NCI-H2227 treated with DMSO at 0.1 percent for 48 hours (cell line): ENCODE measurements around the gene RAPGEF4.

Experiments
- DNase-seq: peaks from one replicate; lab custom pipeline; 2025; lab: John Stamatoyannopoulos, UW

Gene RAPGEF4

DNA sequence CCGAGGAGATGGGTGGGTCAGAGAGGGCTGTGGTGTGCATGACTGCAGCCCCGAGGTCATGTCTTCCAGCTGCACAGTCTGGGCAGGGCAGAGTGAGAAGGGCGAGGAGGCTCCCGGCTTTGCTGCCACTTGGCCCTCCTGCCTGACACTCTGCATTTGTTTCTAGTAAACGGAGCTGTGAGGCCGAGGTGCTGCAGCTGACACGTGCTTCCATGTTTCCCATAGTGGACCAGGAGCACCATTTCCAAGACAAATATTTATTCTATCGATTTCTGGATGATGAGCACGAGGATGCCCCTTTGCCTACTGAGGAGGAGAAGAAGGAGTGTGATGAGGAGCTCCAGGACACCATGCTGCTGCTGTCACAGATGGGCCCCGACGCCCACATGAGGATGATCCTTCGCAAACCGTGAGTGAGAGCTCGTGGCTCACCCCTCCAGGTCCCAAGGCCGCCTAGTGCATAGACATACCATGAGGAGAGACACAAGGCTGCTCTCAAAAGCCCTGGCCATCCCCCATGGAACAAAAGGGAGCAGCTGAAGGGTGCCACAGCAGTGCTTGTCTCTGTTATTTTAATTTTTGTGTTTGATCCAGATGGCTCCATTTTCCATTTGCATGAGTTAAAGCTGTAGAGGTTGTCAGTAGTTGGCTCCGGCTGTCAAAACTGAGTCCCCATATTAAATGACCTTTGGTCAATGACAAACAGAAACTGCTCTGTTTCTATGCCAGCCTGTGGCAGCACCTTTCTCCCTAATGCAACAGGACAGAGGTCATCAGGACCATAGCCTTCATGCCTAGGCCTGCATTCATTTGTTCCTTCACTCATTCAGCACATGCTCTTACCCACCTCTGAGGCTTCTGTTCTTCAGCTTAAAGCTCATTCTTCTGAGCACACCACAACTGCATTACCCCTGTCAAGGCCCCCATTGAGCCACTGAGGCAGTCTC is 231.7 kb downstream of the RAPGEF4 start:
- DNase-seq = no peak

DNA sequence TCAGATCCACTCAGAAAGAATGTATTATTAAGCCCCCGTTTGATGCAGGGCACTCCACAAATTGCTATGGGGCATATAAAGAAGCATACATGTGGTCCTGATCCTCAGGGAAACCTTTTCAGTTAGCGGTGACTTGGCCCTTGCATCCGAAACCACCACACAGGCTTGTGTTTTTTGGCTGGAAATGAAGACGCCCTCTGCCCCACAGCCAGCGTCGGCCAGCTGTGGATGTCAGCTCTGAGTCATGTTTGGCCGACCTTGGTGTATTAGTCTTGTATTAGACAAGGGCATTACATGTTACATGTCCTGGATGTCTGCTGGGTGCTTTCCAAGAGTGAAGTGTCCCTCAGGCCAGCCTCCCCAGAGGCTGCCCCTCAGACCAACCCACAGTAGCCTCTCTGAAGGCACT is 232.4 kb downstream of the RAPGEF4 start:
- DNase-seq = no peak

DNA sequence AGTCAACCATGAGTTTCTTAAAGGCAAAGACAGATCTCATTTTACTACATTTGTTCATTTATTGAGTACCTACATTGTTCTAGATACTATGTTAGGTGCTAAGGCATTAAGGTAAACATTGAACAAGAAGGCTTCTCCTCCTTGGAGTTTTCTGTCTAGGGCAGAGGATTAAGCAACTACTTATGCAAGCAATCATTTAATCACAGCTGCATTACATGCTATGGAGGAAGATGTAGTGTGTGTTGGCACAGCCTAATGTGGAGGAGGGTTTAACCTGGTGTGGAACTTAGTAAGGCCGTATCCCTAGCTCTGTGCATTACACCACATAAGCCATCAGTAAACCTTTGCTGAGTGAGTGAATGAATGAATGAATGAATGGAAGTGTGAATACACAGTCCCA is 233.5 kb downstream of the RAPGEF4 start:
- DNase-seq = no peak

DNA sequence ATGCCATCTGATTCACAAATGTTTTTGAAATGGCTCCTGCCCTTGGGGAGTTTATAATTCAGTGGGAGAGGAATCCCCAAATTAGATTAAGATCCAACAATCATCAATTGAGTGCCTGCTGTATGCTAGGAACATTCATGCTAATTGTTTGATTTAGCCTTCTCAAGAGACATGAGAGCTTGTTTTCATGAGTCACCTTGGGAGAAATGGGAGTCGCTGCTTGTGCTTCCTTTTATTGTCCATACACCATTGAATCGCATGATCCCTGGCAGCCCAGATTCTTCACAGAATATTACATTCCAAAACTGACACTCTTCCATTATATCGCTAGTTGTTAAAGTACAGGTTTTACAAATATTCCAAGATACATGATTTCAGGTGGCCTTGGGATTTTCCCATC is 234.0 kb downstream of the RAPGEF4 start:
- DNase-seq = no peak

DNA sequence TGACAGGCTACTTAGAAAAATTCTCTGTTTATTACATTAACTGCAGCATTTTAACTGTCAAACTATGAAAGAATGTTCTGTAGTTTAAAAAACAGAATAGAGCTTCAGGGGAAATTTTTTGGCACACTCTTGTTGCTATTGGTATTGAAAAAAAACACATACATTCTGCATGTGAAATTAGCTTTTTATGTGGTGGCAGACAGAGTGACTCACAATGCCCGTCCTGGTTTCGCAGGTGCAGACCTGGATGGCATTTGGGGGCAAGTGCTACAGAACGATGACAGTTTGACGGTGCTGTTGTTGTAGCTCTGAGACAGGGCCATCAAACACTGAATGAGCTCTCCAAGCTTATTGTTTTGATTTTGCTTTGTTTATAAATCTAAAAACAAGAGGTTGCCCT is 235.0 kb downstream of the RAPGEF4 start:
- no peak for DNase-seq

DNA sequence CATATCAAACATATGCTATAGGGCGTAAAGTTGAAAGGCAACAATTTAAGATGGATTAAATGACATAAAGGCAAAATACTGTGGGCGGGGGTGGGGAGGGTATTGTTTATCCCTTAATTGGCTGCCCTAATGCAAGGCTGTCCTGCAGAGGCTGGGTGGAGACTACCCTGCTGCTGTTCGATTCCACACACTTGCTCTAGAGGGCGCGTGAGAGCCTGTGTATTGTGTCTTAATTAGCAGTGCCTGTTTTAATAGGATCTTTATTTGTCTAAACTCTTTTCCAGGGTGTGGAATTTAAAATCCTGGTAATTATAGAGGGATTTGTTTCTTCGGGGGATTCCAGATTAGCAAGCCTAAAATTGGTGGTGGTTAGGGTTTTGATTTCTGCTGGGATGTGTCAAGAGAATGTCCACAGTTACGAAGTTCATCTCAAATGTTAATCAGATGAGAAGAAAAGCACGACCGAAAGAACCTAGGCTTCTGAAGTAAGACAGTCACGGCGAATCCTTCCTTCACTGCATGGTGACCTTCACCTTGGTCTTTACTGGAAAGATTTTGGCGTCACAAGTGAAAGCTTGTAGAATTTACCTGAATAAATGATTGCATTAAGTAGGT is 236.5 kb downstream of the RAPGEF4 start:
- DNase-seq = no peak

DNA sequence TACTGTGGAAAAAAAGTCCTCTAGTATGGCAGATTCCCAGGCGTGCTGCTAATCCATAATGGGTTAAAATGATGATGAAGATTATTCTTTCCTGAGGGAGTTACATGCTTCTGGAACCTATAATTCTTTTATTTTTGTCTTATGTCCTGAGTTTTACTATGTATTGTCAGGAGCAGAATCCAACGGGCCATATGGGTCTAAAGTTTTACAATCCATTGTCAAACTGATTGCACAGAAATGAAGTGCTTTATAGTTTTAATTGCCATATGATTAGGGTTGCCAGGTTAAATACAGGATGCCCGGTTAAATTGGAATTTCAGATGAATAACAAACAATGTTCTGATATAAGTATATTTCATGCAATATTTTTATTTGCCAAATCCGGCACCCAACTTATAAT is 239.1 kb downstream of the RAPGEF4 start:
- DNase-seq = no peak

DNA sequence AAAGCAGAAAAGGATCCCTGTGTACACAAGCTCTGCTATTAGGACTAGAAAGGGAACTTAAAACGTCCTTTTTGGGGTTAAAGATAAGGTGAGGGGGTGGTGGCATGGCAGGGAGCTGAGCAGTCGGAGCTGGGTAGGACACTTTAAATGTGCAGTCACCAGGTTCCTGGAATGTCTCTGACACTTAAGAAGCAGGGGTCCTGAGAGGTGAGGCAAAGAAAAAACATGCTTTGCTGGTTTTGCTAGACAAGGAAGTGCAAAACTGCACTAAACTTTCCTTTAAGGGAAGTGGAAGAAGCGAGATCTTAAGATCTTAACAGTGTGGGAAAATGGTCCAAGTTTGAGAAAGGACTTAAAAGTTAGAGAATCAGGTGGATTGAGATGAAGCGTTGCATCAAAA is 240.5 kb downstream of the RAPGEF4 start:
- DNase-seq = no peak

DNA sequence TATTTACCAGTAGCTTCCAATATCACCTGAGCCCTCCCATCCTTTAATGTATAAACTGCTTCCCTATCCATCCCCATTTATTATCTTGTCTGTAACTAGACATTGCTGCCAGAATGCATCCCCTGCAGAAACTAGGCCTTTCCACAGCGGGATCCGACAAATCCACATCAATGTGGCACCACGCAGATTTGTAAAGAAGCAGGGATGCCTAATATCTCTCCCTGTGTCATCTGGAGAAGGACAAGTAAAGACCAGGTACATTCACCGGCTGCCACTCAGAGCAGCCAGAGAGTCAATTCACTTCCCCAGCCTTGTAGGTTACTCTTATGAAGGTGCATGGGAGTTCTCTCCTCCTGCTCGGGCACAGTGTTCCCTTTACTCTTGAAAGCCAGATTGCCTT is 241.2 kb downstream of the RAPGEF4 start:
- no peak for DNase-seq

DNA sequence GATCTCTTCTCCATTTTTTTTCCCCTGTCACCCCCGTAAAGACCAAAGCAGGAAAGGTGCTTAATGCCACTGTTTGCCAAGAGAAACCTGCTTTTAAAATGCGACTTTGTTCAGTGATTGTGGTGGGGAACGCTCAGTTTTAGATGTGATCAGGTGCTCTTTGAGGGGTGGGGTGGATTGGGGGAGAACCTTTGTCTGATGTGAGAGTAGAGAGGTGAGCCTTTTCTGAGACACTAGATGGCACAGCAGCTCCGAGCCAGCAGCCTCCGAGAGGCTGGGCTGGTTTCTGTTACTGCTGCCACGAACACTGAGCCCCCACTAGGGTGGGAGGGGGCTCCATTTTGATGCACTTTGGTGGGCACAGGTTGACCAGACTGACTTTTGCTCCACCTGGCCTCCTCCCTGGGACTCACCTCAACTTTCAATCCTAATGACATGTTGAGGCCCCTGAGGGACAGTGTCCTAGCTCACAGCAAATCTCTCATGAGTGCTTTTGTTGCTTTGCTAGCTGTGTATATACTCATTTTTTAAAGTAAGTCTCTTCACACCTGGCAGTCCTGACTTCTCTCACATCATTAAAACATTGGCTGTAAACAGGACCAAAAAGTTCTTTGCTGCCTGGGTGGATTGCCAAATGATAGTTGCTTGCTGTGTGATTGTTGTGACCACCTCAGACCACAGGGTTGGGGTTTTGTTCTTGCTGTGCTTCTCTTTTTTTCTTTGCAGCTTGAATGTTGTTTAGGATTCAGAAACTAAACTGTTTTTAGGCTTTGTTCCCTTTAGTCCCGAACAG is 241.8 kb downstream of the RAPGEF4 start:
- DNase-seq = no peak

DNA sequence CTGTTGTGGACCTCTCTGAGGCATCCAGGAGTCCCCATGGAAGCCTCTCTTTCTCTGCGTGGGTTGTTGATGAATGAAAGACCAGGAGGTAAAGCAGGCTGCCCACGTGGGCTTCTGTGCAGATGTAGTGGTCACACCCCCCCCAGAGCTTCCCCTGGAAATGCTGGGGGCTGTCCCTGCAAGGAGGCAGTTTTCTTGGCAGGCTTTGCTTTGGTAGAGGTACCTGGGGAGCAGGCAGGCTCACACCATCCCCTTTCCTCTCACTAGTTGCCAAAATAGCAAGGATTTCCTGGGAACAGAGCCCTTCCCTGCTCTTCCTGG is 242.4 kb downstream of the RAPGEF4 start:
- no peak for DNase-seq

DNA sequence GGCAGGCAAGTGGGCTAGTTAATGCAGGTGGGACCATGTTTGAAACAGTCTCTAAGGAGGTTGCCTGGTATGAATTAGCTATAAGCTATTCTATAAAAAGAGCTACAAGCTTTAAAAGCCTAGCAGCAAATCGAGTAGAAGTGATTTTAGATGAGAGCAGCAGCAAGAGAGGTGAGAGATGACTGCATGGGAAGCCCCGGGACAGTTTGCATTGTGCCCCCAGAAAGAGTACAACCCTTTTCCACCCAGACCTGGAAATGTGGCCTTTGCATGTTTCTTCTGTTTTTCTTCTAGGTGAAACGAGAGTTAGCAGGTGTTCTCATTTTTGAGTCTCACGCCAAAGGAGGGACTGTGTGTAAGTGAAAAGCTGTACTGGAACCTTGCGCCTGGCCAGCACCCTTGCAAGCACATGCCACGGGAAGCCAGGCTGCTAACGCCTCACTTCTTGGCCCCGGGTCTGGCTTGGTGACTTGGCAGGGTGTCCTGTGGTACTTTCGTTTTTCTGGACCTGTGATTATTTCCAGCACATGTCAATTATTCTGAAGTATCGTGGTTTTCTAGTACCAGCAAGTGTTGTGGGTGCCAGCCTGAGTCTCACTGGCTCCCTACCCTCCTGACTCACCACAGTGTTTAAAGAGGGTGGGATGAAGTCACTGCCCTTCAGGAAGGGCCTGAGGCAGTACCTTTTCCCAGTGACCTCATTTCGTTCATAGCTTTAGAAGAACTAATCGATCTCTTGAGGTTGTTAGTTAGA is 249.7 kb downstream of the RAPGEF4 start:
- no peak for DNase-seq

DNA sequence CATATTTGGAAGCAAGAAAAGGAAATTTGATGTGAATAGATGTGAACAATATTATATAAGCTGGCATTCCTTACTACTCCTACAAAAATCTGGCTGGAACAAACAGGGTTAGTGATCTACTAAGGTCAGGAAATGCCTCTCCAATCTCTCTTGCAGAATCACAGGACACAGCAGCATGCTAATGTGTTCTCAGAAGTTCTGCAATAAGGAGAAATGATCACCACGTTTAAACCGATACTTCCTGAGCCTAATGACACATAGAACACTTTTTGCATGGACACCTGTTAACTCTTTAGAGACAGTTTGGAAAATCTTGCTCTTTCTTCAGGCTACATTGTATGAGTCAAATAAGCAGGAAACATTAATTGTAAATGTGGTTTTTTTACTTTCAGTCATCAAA is 250.4 kb downstream of the RAPGEF4 start:
- no peak for DNase-seq

DNA sequence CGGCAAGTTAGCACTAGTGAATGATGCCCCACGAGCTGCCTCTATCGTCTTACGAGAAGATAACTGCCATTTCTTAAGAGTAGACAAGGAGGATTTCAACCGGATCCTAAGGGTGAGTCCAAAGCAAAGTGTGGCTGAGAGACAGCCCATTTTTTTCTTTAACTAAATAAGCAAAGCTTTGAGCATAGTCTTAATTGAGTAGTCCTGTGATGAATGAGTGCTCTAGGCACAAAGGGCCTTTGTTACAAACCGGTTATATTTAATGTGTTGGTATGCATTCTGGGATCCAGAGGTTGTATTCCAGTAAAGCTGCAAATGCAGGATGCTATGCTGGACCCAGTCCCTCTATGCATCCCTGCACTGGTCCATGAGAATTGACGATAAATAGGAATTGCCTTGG is 253.1 kb downstream of the RAPGEF4 start:
- no peak for DNase-seq

DNA sequence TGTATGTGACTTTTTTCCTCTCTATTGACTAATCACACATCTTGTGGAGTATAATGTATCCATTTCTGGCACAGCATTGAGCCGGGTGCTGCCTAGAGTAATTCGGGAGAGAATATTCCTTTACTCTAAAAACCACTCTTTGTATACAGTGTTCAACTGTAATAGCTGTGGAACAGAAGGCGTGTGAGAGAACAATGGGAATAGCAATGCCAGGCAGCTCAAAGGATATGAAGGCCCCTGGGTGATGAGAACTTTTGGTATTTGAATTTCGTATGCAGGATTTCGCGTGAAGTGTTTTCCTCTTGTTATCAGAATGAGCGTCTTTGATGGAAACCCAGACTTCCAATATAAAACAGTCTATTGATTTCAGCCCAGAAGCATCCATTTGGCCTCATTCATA is 255.4 kb downstream of the RAPGEF4 start:
- peak; percentile 78 for DNase-seq

DNA sequence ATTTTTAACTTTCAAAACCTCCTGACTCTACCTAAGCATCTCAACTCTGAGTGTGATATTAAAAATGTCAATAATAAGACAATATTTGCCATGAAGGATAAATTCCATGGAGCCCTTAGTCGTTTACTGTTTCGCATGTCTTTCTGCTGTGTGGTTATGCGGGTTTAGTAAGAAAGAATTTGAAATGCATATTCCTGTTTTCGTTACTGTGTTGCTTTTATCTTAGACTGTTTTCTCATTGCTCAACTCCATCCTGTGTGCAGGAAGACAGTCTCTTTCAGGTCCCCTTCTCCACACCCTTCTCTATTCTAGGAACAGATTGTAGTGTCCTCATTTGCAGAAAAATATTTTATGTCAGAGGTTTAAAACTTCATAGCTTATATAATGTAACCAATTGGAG is 257.5 kb downstream of the RAPGEF4 start:
- no peak for DNase-seq

DNA sequence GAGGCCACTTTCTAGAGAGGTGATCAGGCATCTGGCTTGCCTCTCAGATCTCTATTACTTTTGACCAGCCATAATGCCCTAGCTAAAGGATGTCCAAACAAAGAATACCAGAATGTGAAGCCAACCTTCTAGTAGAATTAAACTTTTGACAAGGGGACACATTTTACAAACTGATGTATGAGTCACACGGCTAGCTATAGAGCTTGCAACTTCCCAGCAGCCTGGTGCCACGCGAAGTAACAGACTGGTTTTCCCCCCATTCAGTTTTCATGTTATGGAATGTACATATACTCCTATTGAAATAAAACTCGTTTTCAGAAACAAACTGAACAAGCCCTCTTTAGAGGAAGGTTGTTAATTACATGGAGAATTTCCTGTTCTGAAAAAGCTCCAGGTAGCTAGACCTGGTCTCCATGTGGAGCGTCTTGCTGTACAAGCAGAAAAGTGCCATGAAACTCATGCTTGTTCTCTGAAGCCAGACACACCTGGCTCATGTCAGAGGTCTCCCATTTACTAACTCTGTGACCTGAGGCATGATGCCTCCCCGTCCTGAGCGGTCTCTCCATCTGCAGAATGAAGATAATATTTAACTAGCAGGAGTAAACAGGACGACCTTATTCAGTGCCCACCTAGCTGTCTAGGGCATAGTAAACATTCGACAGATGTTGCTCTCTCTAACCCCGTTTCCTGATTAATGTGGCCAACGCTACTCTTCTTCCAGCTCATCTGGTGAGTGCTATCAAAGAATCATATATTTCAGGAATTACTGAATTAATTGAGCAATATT is 258.5 kb downstream of the RAPGEF4 start:
- no peak for DNase-seq

DNA sequence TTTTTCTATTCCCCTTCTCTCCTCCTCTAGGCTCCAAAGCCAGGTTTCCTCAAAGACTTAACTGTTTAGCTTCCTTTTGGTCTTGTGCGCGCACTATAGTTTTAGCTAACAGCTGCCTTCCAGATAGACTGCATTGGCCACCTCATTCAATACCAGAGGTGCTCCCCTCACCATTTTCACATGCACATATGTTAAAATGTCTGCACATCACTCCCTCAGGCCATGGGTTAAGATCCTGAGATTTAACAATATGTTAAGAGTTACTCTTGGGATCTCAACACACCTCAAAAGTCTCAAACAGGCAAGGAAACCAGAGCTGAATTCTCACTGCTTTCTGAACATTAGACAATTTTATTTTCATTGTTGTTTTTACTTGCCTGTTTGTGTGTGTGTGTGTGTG is 259.2 kb downstream of the RAPGEF4 start:
- DNase-seq = no peak

DNA sequence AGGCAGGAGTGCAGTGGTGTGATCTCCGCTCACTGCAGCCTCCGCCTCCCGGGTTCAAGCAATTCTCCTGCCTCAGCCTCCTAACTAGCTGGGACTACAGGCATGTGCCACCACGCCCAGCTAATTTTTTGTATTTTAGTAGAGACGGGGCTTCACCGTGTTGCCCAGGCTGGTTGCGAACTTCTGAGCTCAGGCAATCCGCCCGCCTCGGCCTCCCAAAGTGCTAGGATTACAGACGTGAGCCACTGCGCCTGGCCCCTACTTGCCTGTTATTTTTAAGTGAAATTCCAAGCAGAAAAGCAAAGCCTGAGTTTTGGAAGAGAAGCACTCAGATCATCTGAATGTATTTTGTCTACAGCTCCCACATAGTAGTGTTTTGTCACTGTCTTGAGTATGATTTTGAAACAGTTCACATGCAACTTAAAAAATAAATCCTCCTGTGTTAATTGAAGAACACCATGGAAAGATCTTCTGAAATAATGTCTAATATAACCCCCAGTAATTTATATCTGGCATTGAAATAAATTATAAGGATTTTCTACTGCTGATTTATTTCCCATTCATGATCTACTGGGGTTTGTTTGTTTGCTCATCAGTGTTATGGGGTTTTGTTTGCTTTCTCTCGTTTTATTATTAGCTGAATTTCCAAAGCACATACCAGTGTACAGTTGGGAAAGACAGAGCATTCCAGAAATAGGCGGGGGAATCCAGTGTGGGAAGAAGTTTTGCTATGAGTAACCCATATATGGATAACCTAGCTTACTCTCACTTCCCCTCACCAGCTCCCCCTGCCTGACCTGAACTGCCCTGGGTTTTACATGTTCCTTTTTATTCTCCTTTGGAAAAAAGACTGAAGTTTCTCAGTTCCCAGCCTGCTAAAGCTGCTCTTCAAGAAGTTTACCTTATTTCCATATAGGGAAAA is 259.9 kb downstream of the RAPGEF4 start:
- no peak for DNase-seq

DNA sequence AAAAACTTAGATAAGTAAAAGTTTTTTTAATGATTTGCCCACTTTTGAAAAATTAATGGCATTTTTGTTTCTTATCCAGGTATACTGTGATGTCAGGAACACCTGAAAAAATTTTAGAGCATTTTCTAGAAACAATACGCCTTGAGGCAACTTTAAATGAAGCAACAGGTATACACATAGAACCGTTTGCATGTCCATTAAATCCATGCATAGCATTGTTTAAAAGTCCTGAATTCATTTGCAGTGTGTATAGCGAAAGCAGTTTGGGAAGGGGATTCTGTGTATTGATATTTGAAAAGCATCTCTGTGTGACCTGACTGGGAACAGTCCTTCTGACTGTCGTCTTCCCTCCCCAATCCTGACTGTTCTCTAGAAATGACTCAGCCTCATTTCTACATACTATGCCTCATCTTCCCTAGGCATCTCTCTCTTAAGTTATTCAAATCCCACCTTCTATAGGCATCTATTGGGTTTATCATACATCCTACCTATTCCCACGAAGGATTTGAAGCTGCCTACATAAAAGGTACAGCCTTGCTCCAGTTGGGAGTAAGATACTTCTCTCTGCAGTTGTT is 260.8 kb downstream of the RAPGEF4 start:
- no peak for DNase-seq
